ENCODE results near the gene SYTL2.
"Not testable (repeated sequence)": the region's sequence is repeated elsewhere in the genome, so short reads cannot be mapped to it uniquely, and the experiment has no call there.

The SYTL2 gene

DNA sequence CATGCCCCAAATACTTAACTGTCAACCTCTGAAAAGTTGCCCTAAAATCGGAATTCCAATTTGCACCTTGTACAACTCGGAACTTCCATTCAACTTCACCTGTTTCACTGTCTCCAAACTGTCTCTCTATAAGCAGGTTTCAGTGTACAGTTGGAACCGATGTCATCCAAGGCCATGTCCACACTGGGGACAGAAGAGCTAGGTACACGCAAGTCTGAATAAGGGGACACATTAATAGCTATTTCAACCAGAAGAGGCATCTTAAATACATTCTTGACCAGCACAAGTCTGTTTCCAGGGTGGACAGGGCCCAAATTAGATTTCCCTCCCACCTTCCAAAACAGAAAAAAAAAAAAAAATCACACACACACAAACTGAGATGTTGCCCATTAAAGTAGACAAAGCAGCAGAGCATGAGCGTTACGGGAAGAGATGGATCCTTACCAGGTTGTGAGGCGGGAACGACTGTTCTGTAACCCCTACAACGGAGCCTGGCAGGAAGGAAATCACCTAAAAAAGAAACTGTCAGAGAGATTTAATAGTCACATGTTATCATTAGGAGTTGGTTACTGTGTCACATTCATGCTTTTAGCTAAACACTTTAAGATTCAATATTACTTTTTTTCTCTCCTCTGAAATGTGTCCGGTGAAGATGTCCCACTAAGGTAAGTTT lies 147.7 kb downstream of the SYTL2 start:
- H3K4me2 ChIP-seq: peak overlapping the region; percentile 97
- H3K4me3 ChIP-seq (IDR thresholded peaks at IDR 0.05; ENCODE audit: insufficient read depth, low read depth, low read length): no peak overlapping the region
- H2AFZ ChIP-seq (ENCODE audit: low read depth): no peak overlapping the region
- peaks cover 42% of the 10 kb centered on the region for H3K4me1 ChIP-seq (ENCODE audit: low read depth, poor library complexity, severe bottlenecking)
- peak overlapping the region; percentile 99; the same call in 1 of the 2 replicates for H3K9ac ChIP-seq
- H3K36me3 ChIP-seq (ENCODE audit: insufficient read depth): peaks cover 8% of the 10 kb centered on the region; the same call in 1 of the 2 replicates
- TF ChIP-seq, protein P1, sequence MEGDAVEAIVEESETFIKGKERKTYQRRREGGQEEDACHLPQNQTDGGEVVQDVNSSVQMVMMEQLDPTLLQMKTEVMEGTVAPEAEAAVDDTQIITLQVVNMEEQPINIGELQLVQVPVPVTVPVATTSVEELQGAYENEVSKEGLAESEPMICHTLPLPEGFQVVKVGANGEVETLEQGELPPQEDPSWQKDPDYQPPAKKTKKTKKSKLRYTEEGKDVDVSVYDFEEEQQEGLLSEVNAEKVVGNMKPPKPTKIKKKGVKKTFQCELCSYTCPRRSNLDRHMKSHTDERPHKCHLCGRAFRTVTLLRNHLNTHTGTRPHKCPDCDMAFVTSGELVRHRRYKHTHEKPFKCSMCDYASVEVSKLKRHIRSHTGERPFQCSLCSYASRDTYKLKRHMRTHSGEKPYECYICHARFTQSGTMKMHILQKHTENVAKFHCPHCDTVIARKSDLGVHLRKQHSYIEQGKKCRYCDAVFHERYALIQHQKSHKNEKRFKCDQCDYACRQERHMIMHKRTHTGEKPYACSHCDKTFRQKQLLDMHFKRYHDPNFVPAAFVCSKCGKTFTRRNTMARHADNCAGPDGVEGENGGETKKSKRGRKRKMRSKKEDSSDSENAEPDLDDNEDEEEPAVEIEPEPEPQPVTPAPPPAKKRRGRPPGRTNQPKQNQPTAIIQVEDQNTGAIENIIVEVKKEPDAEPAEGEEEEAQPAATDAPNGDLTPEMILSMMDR (conservative IDR thresholded peaks at IDR 0.05; ENCODE audit: low read depth, low read length): no peak
- H3K27me3 ChIP-seq (ENCODE audit: insufficient read depth, low read depth): no peaks in the 10 kb centered on the region
- peaks cover 25% of the 10 kb centered on the region for H4K20me1 ChIP-seq (ENCODE audit: insufficient read depth)
- H3K79me2 ChIP-seq (ENCODE audit: insufficient read depth, low read depth): peaks cover 67% of the 10 kb centered on the region
- peak overlapping the region; percentile 98 for H3K27ac ChIP-seq

DNA sequence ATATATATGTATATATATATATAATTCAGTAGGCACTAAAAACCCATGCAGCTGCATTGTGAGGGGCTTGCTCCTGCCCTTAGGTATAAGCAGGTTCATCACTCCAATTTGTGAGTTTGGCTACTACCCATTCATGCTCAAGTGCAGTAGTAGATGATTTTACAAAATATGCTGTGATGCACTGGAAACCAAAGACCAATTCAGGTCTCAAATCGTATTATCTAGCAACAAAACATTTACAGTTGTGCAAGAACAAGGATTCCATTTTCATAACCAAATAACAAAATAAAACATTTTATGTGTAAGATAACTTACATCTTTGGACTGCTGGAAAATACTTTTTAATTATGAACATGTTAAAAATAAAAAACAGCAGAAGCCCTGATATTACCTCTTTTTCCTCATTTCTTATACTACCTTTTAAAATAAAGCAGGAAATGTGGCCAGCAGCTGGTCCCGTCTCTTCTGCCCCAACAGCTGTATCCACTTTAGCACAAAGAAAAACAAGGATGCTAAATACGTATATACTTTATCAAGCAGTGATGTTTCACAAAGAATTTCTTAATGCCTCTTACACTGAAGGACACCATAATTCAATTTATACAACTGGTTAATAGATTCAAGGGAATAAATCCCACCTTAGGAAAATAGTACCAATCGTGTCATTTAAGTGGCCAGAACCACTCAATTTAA lies 148.8 kb downstream of the SYTL2 start:
- no peak overlapping the region for H3K27ac ChIP-seq

DNA sequence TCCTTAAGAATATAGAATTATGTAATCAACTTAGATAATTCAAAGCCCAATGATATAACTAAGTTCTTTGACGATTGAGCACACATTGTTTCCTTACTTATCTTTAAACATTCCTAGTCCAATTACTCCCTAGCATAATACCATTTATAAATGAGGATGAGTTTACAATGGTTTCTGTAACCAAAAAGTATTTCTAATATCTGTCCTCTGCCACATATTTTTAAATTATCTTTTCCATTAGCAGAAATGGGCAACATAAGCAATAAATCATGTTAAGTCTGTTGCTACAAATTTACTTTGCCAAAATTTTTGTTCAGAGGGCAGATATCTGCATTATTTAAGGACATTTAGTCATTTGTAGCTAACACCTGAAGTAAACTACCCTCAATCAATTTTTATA lies 152.8 kb downstream of the SYTL2 start:
- Histone ChIP-seq H4K20me1 (ENCODE audit: insufficient read depth) (peaks cover 26% of the 10 kb centered on the region), H3K4me3 (IDR thresholded peaks at IDR 0.05; ENCODE audit: insufficient read depth, low read depth, low read length) (no peak overlapping the region), H3K79me2 (ENCODE audit: insufficient read depth, low read depth) (peaks cover 68% of the 10 kb centered on the region), H3K36me3 (ENCODE audit: insufficient read depth) (peaks cover 11% of the 10 kb centered on the region; the same call in 1 of the 2 replicates), H3K27me3 (ENCODE audit: insufficient read depth, low read depth) (no peaks in the 10 kb centered on the region), H3K4me1 (ENCODE audit: low read depth, poor library complexity, severe bottlenecking) (peaks cover 36% of the 10 kb centered on the region), H3K9ac (no peak overlapping the region), H2AFZ (ENCODE audit: low read depth) (no peak overlapping the region), H3K27ac (no peak overlapping the region), H3K4me2 (no peak overlapping the region)
- TF ChIP-seq, protein P1 (conservative IDR thresholded peaks at IDR 0.05; ENCODE audit: low read depth, low read length): no peak

More for the DNA sequence above, 148.8 kb downstream of the SYTL2 start:
- H3K79me2 ChIP-seq (ENCODE audit: insufficient read depth, low read depth): peaks cover 78% of the 10 kb centered on the region
- no peak overlapping the region for H2AFZ ChIP-seq (ENCODE audit: low read depth)
- H4K20me1 ChIP-seq (ENCODE audit: insufficient read depth): peaks cover 30% of the 10 kb centered on the region
- no peaks in the 10 kb centered on the region for H3K27me3 ChIP-seq (ENCODE audit: insufficient read depth, low read depth)
- no peak overlapping the region for H3K4me3 ChIP-seq (IDR thresholded peaks at IDR 0.05; ENCODE audit: insufficient read depth, low read depth, low read length)
- H3K4me2 ChIP-seq: peak overlapping the region; percentile 97
- TF ChIP-seq, protein P1 (conservative IDR thresholded peaks at IDR 0.05; ENCODE audit: low read depth, low read length): no peak
- H3K9ac ChIP-seq: peak overlapping the region; percentile 99; the same call in 1 of the 2 replicates
- H3K4me1 ChIP-seq (ENCODE audit: low read depth, poor library complexity, severe bottlenecking): peaks cover 42% of the 10 kb centered on the region
- peaks cover 11% of the 10 kb centered on the region; the same call in 1 of the 2 replicates for H3K36me3 ChIP-seq (ENCODE audit: insufficient read depth)

DNA sequence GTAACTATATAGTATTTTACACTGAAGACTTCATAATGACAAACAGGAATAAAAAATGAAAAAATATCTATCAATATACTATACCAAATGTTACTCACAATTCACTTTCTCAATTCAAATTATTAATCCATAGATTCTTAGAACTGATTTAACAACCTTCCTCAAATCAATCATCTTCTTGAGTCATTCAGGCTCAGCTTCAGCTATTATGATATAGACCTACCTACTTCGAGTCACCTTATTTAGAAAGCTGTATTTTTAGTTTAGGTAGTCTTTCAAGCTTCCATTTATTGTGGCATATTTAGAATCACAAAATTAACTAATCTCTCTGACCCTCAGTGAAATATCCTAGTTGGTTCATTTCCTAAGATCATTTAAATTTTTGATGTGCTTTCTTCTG lies 154.2 kb downstream of the SYTL2 start:
- peaks cover 11% of the 10 kb centered on the region; the same call in 1 of the 2 replicates for H3K36me3 ChIP-seq (ENCODE audit: insufficient read depth)
- TF ChIP-seq, protein P1 (conservative IDR thresholded peaks at IDR 0.05; ENCODE audit: low read depth, low read length): no peak
- peaks cover 13% of the 10 kb centered on the region for H4K20me1 ChIP-seq (ENCODE audit: insufficient read depth)
- H3K4me1 ChIP-seq (ENCODE audit: low read depth, poor library complexity, severe bottlenecking): peaks cover 30% of the 10 kb centered on the region
- peaks cover 54% of the 10 kb centered on the region for H3K79me2 ChIP-seq (ENCODE audit: insufficient read depth, low read depth)
- no peak overlapping the region for H2AFZ ChIP-seq (ENCODE audit: low read depth)
- no peak overlapping the region for H3K9ac ChIP-seq
- no peak overlapping the region for H3K4me2 ChIP-seq
- no peak overlapping the region for H3K4me3 ChIP-seq (IDR thresholded peaks at IDR 0.05; ENCODE audit: insufficient read depth, low read depth, low read length)
- H3K27ac ChIP-seq: no peak overlapping the region
- H3K27me3 ChIP-seq (ENCODE audit: insufficient read depth, low read depth): no peaks in the 10 kb centered on the region

DNA sequence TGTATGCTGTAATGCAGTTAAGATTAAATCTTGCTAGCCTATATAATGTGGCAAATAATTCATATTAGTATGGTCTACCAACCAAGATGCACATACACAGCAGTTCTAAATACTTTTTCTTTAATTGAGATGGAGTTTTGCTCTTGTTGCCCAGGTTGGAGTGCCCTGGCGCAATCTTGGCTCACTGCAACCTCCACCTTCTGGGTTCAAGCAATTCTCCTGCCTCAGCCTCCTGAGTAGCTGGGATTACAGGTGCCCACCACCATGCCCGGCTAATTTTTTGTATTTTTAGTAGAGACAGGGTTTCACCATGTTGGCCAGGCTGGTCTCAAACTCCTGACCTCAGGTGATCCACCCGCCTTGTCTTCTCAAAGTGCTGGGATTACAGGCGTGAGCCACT lies 156.6 kb downstream of the SYTL2 start:
- not testable (repeated sequence) for H3K36me3 ChIP-seq (ENCODE audit: insufficient read depth); H3K9ac ChIP-seq; H3K27ac ChIP-seq; H4K20me1 ChIP-seq (ENCODE audit: insufficient read depth); H3K27me3 ChIP-seq (ENCODE audit: insufficient read depth, low read depth); H3K4me3 ChIP-seq (IDR thresholded peaks at IDR 0.05; ENCODE audit: insufficient read depth, low read depth, low read length); H3K4me2 ChIP-seq; H2AFZ ChIP-seq (ENCODE audit: low read depth)
- peaks cover 19% of the 10 kb centered on the region for H3K4me1 ChIP-seq (ENCODE audit: low read depth, poor library complexity, severe bottlenecking)
- H3K79me2 ChIP-seq (ENCODE audit: insufficient read depth, low read depth): peaks cover 40% of the 10 kb centered on the region
